ENCODE results near the gene VPS13D. TPM values are rescaled to one million over a fixed set of nuclear protein-coding genes. Genes with fewer than 3 reads are reported as not detected.

The VPS13D gene
- total RNA-seq, 1 experiment from 2014 or later, result 13.1 TPM

- Histone ChIP-seq H3K36me3 (replicated peaks; ENCODE audit: control insufficient read depth, insufficient read depth, low read length) (no peaks in the 10 kb centered on the region), H3K4me3 (ENCODE audit: insufficient read depth, low read depth, low read length) (no peak overlapping the region), H3K27me3 (ENCODE audit: control insufficient read depth, insufficient read depth, low read length) (peaks cover 2% of the 10 kb centered on the region)
- no peak for DNase-seq
Observed at GRCh38 chr1:12542616-12543592, 313.1 kb downstream of the VPS13D start.

GRCh38 chr1:12543740-12544154 lies 313.9 kb downstream of the VPS13D start:
- Histone ChIP-seq H3K27me3 (ENCODE audit: control insufficient read depth, insufficient read depth, low read length) (peaks cover 2% of the 10 kb centered on the region), H3K4me3 (ENCODE audit: insufficient read depth, low read depth, low read length) (no peak overlapping the region), H3K36me3 (replicated peaks; ENCODE audit: control insufficient read depth, insufficient read depth, low read length) (no peaks in the 10 kb centered on the region)
- DNase-seq, result no peak

- DNase-seq, result no peak
Observed at GRCh38 chr1:12544357-12544756, 314.5 kb downstream of the VPS13D start.

GRCh38 chr1:12544992-12545391 lies 315.2 kb downstream of the VPS13D start:
- no peaks in the 10 kb centered on the region for H3K36me3 ChIP-seq (replicated peaks; ENCODE audit: control insufficient read depth, insufficient read depth, low read length)
- DNase-seq, result peak; percentile 75

More at GRCh38 chr1:12544357-12544756, 314.5 kb downstream of the VPS13D start:
- no peak overlapping the region for H3K4me3 ChIP-seq (ENCODE audit: insufficient read depth, low read depth, low read length)
- no peaks in the 10 kb centered on the region for H3K36me3 ChIP-seq (replicated peaks; ENCODE audit: control insufficient read depth, insufficient read depth, low read length)
- H3K27me3 ChIP-seq (ENCODE audit: control insufficient read depth, insufficient read depth, low read length), result peaks cover 2% of the 10 kb centered on the region

GRCh38 chr1:12546771-12547585 lies 317.1 kb downstream of the VPS13D start:
- no peak overlapping the region for H3K4me3 ChIP-seq (ENCODE audit: insufficient read depth, low read depth, low read length)
- H3K27me3 ChIP-seq (ENCODE audit: control insufficient read depth, insufficient read depth, low read length), result no peaks in the 10 kb centered on the region
- H3K36me3 ChIP-seq (replicated peaks; ENCODE audit: control insufficient read depth, insufficient read depth, low read length), result no peaks in the 10 kb centered on the region
- DNase-seq, result peak; percentile 40

More at GRCh38 chr1:12544992-12545391, 315.2 kb downstream of the VPS13D start:
- no peak overlapping the region for H3K4me3 ChIP-seq (ENCODE audit: insufficient read depth, low read depth, low read length)
- H3K27me3 ChIP-seq (ENCODE audit: control insufficient read depth, insufficient read depth, low read length), result peaks cover 2% of the 10 kb centered on the region

GRCh38 chr1:12547586-12548225 lies 317.9 kb downstream of the VPS13D start:
- Histone ChIP-seq H3K36me3 (replicated peaks; ENCODE audit: control insufficient read depth, insufficient read depth, low read length) (no peaks in the 10 kb centered on the region), H3K27me3 (ENCODE audit: control insufficient read depth, insufficient read depth, low read length) (no peaks in the 10 kb centered on the region), H3K4me3 (ENCODE audit: insufficient read depth, low read depth, low read length) (no peak overlapping the region)
- DNase-seq, result peak; percentile 42

GRCh38 chr1:12548279-12548972 lies 318.6 kb downstream of the VPS13D start:
- H3K4me3 ChIP-seq (ENCODE audit: insufficient read depth, low read depth, low read length), result no peak overlapping the region
- DNase-seq, result peak; percentile 38
- H3K36me3 ChIP-seq (replicated peaks; ENCODE audit: control insufficient read depth, insufficient read depth, low read length), result no peaks in the 10 kb centered on the region
- no peaks in the 10 kb centered on the region for H3K27me3 ChIP-seq (ENCODE audit: control insufficient read depth, insufficient read depth, low read length)

GRCh38 chr1:12548973-12549459 lies 319.2 kb downstream of the VPS13D start:
- DNase-seq, result peak; percentile 64
- Histone ChIP-seq H3K36me3 (replicated peaks; ENCODE audit: control insufficient read depth, insufficient read depth, low read length) (no peaks in the 10 kb centered on the region), H3K4me3 (ENCODE audit: insufficient read depth, low read depth, low read length) (no peak overlapping the region), H3K27me3 (ENCODE audit: control insufficient read depth, insufficient read depth, low read length) (no peaks in the 10 kb centered on the region)

- no peaks in the 10 kb centered on the region for H3K27me3 ChIP-seq (ENCODE audit: control insufficient read depth, insufficient read depth, low read length)
- no peak overlapping the region for H3K4me3 ChIP-seq (ENCODE audit: insufficient read depth, low read depth, low read length)
- H3K36me3 ChIP-seq (replicated peaks; ENCODE audit: control insufficient read depth, insufficient read depth, low read length), result no peaks in the 10 kb centered on the region
- peak; percentile 58 for DNase-seq
Observed at GRCh38 chr1:12549460-12550349, 319.9 kb downstream of the VPS13D start.

GRCh38 chr1:12551584-12551983 lies 321.8 kb downstream of the VPS13D start:
- Histone ChIP-seq H3K27me3 (ENCODE audit: control insufficient read depth, insufficient read depth, low read length) (no peaks in the 10 kb centered on the region), H3K4me3 (ENCODE audit: insufficient read depth, low read depth, low read length) (no peak overlapping the region), H3K36me3 (replicated peaks; ENCODE audit: control insufficient read depth, insufficient read depth, low read length) (no peaks in the 10 kb centered on the region)
- DNase-seq, result no peak

GRCh38 chr1:12552111-12552888 lies 322.5 kb downstream of the VPS13D start:
- no peak overlapping the region for H3K4me3 ChIP-seq (ENCODE audit: insufficient read depth, low read depth, low read length)
- no peaks in the 10 kb centered on the region for H3K36me3 ChIP-seq (replicated peaks; ENCODE audit: control insufficient read depth, insufficient read depth, low read length)
- DNase-seq, result peak; percentile 46

More at GRCh38 chr1:12552111-12552888, 322.5 kb downstream of the VPS13D start:
- H3K27me3 ChIP-seq (ENCODE audit: control insufficient read depth, insufficient read depth, low read length), result no peaks in the 10 kb centered on the region

Data from H7 (cell line).